A549 (cell line): ENCODE measurements around the gene BRAT1.

Source experiments
- CBX2 ChIP-seq: fragments of 200-600 bp; sonication (generic); IDR thresholded peaks from 2 replicates; pipeline ENCODE4 v1.6.1; 2016; ENCODE audit warnings: low read depth, mild to moderate bottlenecking, borderline replicate concordance
- EP300 ChIP-seq, 2 experiments: fragments of >200 bp; sonication (Bioruptor Twin); formaldehyde crosslinking; IDR thresholded peaks; 2 replicates in 1 of 2; 3 replicates in 1 of 2; pipeline ENCODE4 v1.6.1; 2016 to 2017
- MAZ ChIP-seq: fragments of 150-350 bp; IDR thresholded peaks from 2 replicates; pipeline ENCODE4 v1.6.1; 2014; ENCODE audit warnings: antibody characterized with exemption, low read depth, low read length, borderline replicate concordance
- NPAS2 ChIP-seq: fragments of 250-450 bp; sonication (Bioruptor Pico); IDR thresholded peaks from 2 replicates; pipeline ENCODE4 v1.8.0; 2022; ENCODE audit warnings: mild to moderate bottlenecking, moderate library complexity, borderline replicate concordance
- PHF8 ChIP-seq: fragments of 200-600 bp; sonication (generic); IDR thresholded peaks from 2 replicates; pipeline ENCODE4 v1.6.1; 2016; ENCODE audit warnings: low read depth, mild to moderate bottlenecking, antibody characterized with exemption, moderate library complexity, borderline replicate concordance
- POLR2A ChIP-seq: IDR thresholded peaks from 2 replicates; pipeline ENCODE4 v1.6.1; 2012; ENCODE audit warnings: mild to moderate bottlenecking, low read length
- RNF2 ChIP-seq: fragments of 200-600 bp; sonication (generic); IDR thresholded peaks from 2 replicates; pipeline ENCODE4 v1.6.1; 2016; ENCODE audit warnings: low read depth, mild to moderate bottlenecking, antibody characterized with exemption, moderate library complexity, borderline replicate concordance
- ZSCAN20 ChIP-seq: fragments of 250-450 bp; sonication (Bioruptor Pico); IDR thresholded peaks from 2 replicates; pipeline ENCODE4 v1.8.0; 2022; ENCODE audit warnings: mild to moderate bottlenecking, moderate library complexity
- TF ChIP-seq, protein P1 (sequence below): fragments of >200 bp; sonication (Bioruptor Twin); formaldehyde crosslinking; IDR thresholded peaks from 3 replicates; pipeline ENCODE4 v1.5.1; 2016
- TF ChIP-seq, protein P2 (sequence below): fragments of 200-600 bp; sonication (generic); IDR thresholded peaks from 2 replicates; pipeline ENCODE4 v1.6.1; 2016; ENCODE audit warnings: antibody characterized with exemption, mild to moderate bottlenecking, moderate library complexity
- TF ChIP-seq, protein P3 (sequence below): fragments of 150-350 bp; IDR thresholded peaks from 2 replicates; pipeline ENCODE4 v1.6.1; 2014; ENCODE audit warnings: low read depth, mild to moderate bottlenecking, low read length
- TF ChIP-seq, protein P4 (sequence below): IDR thresholded peaks from 2 replicates; pipeline ENCODE4 v1.6.1; 2012
- TF ChIP-seq, protein P5 (sequence below): IDR thresholded peaks from 2 replicates; pipeline ENCODE4 v1.6.1; 2012

DNA sequence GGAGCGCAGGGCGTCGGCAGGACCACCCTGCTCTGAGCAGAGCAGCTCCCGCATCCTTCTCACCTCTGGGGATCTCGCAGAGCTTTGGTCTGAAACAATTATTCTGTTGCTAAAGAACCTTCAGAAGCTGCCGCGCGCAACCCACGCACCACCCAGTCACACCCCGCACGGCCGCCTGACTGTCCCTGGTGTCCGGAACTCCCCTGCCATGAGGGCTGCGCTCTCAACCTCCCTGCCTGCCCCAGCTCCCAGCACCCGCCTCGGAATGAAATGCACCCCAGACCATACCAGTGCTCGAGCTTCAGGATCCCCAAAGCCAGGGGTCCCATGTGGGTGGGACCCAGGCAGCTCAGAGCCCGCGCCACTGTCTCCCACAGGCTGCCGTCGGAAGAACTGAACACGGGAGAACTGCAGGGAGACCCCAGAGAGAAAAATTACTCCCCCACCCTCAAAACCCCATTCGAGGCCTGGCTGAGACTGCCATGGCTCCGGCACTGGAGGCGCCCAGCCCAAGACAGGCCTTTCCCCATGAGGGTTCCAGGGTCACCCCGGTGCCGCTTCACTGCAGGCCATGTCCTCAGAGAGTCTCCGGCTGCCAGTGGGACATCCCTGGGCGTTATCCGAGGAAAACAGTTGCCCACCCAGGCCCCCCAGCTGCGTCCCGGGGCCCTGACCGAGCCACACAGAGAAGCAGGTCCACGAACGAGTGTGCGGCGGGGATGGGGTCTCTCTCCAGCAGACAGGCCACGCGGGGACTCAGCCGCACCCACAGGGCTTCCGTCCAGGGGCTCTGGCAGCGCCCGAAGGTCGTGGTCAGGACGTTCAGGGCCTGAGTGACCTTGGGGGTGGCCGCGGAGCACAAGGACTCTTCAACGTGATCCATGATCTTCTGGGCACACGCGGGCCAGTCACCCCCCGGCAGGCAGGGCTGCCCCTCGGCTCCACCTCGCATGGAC, 12.1 kb downstream of the BRAT1 start:
- TF ChIP-seq, protein P1, sequence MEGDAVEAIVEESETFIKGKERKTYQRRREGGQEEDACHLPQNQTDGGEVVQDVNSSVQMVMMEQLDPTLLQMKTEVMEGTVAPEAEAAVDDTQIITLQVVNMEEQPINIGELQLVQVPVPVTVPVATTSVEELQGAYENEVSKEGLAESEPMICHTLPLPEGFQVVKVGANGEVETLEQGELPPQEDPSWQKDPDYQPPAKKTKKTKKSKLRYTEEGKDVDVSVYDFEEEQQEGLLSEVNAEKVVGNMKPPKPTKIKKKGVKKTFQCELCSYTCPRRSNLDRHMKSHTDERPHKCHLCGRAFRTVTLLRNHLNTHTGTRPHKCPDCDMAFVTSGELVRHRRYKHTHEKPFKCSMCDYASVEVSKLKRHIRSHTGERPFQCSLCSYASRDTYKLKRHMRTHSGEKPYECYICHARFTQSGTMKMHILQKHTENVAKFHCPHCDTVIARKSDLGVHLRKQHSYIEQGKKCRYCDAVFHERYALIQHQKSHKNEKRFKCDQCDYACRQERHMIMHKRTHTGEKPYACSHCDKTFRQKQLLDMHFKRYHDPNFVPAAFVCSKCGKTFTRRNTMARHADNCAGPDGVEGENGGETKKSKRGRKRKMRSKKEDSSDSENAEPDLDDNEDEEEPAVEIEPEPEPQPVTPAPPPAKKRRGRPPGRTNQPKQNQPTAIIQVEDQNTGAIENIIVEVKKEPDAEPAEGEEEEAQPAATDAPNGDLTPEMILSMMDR, result no peak
- no peak for TF ChIP-seq POLR2A
- TF ChIP-seq, protein P2, sequence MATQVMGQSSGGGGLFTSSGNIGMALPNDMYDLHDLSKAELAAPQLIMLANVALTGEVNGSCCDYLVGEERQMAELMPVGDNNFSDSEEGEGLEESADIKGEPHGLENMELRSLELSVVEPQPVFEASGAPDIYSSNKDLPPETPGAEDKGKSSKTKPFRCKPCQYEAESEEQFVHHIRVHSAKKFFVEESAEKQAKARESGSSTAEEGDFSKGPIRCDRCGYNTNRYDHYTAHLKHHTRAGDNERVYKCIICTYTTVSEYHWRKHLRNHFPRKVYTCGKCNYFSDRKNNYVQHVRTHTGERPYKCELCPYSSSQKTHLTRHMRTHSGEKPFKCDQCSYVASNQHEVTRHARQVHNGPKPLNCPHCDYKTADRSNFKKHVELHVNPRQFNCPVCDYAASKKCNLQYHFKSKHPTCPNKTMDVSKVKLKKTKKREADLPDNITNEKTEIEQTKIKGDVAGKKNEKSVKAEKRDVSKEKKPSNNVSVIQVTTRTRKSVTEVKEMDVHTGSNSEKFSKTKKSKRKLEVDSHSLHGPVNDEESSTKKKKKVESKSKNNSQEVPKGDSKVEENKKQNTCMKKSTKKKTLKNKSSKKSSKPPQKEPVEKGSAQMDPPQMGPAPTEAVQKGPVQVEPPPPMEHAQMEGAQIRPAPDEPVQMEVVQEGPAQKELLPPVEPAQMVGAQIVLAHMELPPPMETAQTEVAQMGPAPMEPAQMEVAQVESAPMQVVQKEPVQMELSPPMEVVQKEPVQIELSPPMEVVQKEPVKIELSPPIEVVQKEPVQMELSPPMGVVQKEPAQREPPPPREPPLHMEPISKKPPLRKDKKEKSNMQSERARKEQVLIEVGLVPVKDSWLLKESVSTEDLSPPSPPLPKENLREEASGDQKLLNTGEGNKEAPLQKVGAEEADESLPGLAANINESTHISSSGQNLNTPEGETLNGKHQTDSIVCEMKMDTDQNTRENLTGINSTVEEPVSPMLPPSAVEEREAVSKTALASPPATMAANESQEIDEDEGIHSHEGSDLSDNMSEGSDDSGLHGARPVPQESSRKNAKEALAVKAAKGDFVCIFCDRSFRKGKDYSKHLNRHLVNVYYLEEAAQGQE, result no peak
- no peak for TF ChIP-seq EP300 (IDR thresholded peaks at IDR 0.05)
- TF ChIP-seq NPAS2 (CRISPR knock-in tag), result no peak
- TF ChIP-seq, protein P3, sequence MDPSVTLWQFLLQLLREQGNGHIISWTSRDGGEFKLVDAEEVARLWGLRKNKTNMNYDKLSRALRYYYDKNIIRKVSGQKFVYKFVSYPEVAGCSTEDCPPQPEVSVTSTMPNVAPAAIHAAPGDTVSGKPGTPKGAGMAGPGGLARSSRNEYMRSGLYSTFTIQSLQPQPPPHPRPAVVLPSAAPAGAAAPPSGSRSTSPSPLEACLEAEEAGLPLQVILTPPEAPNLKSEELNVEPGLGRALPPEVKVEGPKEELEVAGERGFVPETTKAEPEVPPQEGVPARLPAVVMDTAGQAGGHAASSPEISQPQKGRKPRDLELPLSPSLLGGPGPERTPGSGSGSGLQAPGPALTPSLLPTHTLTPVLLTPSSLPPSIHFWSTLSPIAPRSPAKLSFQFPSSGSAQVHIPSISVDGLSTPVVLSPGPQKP, result no peak
- no peak for TF ChIP-seq MAZ
- TF ChIP-seq, protein P4, sequence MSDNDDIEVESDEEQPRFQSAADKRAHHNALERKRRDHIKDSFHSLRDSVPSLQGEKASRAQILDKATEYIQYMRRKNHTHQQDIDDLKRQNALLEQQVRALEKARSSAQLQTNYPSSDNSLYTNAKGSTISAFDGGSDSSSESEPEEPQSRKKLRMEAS, result no peak
- TF ChIP-seq, protein P5, sequence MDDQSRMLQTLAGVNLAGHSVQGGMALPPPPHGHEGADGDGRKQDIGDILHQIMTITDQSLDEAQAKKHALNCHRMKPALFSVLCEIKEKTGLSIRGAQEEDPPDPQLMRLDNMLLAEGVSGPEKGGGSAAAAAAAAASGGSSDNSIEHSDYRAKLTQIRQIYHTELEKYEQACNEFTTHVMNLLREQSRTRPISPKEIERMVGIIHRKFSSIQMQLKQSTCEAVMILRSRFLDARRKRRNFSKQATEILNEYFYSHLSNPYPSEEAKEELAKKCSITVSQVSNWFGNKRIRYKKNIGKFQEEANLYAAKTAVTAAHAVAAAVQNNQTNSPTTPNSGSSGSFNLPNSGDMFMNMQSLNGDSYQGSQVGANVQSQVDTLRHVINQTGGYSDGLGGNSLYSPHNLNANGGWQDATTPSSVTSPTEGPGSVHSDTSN, result no peak
- no peak for TF ChIP-seq PHF8
- no peak for TF ChIP-seq ZSCAN20
- no peak for TF ChIP-seq CBX2
- TF ChIP-seq RNF2, result no peak
